SK-MEL-5 (cell line): ENCODE measurements around the gene ANK3. TPM values are rescaled to one million over a fixed set of nuclear protein-coding genes. Genes with fewer than 3 reads are reported as not detected.

ENCODE experiments used
- DNase-seq: peaks from one replicate; pipeline ENCODE4 v3.0.0-alpha.2; 2016; ENCODE audit warnings: low read depth, low spot score
- in situ Hi-C: cut with HindIII; loops from 2 replicates; pipeline ENCODE4 v1.10.0; 2016; ENCODE audit warnings: low sequenced_read_pairs, high pct_unique_total_duplicates, low pct_unique_long_range_greater_than_20kb
- total RNA-seq: library from RNA; depleted of rRNA; stranded (reverse); fragments of >200 nt; shearing (Covaris generic); gene quantifications from 2 replicates; pipeline ENCODE4 v1.2.3, GENCODE V29; 2014

Gene ANK3
- total RNA-seq, 1 experiment from 2014 or later = 2.0 TPM

GRCh38 chr10:60281331-60281730, 108.3 kb downstream of the ANK3 start:
- in situ Hi-C loops = no loop called here
- DNase-seq = no peak

GRCh38 chr10:60280475-60280874, 109.2 kb downstream of the ANK3 start:
- in situ Hi-C loops = no loop called here
- no peak for DNase-seq

- in situ Hi-C loops = no loop called here
- no peak for DNase-seq
Measured at GRCh38 chr10:60277656-60278055, 112.0 kb downstream of the ANK3 start.

- no peak for DNase-seq
- in situ Hi-C loops = no loop called here
Measured at GRCh38 chr10:60276232-60276631, 113.4 kb downstream of the ANK3 start.

GRCh38 chr10:60271319-60272040, 118.2 kb downstream of the ANK3 start:
- in situ Hi-C loops = no loop called here
- DNase-seq = no peak

GRCh38 chr10:60270426-60270825, 119.2 kb downstream of the ANK3 start:
- in situ Hi-C loops = no loop called here
- no peak for DNase-seq

- DNase-seq = no peak
- in situ Hi-C loops = no loop called here
Measured at GRCh38 chr10:60267802-60268201, 121.9 kb downstream of the ANK3 start.

- no peak for DNase-seq
- in situ Hi-C loops = no loop called here
Measured at GRCh38 chr10:60266513-60266912, 123.2 kb downstream of the ANK3 start.

GRCh38 chr10:60262647-60263126, 127.0 kb downstream of the ANK3 start:
- DNase-seq = no peak
- in situ Hi-C loops = no loop called here

GRCh38 chr10:60260321-60260720, 129.4 kb downstream of the ANK3 start:
- in situ Hi-C loops = no loop called here

GRCh38 chr10:60258429-60258797, 131.3 kb downstream of the ANK3 start:
- DNase-seq = no peak
- in situ Hi-C loops = no loop called here

More at GRCh38 chr10:60260321-60260720, 129.4 kb downstream of the ANK3 start:
- no peak for DNase-seq

- in situ Hi-C loops = no loop called here
- DNase-seq = no peak
Measured at GRCh38 chr10:60257767-60258428, 131.8 kb downstream of the ANK3 start.

GRCh38 chr10:60254776-60255175, 134.9 kb downstream of the ANK3 start:
- DNase-seq = no peak
- in situ Hi-C loops = no loop called here

GRCh38 chr10:60253484-60253883, 136.2 kb downstream of the ANK3 start:
- DNase-seq = no peak
- in situ Hi-C loops = no loop called here

- DNase-seq = no peak
- in situ Hi-C loops = no loop called here
Measured at GRCh38 chr10:60252688-60253087, 137.0 kb downstream of the ANK3 start.

GRCh38 chr10:60246382-60246781, 143.3 kb downstream of the ANK3 start:
- in situ Hi-C loops = no loop called here

GRCh38 chr10:60239228-60239627, 150.4 kb downstream of the ANK3 start:
- no peak for DNase-seq
- in situ Hi-C loops = no loop called here

More at GRCh38 chr10:60246382-60246781, 143.3 kb downstream of the ANK3 start:
- no peak for DNase-seq

GRCh38 chr10:60238759-60239100, 150.9 kb downstream of the ANK3 start:
- in situ Hi-C loops = no loop called here
- no peak for DNase-seq
